HFFc6 (cell line): ENCODE results near the gene PTPN14. TPM values are rescaled to one million over a fixed set of nuclear protein-coding genes. Genes with fewer than 3 reads are reported as not detected.

Experiments
- DNase-seq: peaks from one replicate; pipeline ENCODE4 v3.0.0-alpha.2; 2018
- H3K27ac Mint-ChIP-seq: 2 replicates; pipeline ENCODE4 v1.8.0; 2020; ENCODE audit warnings: mild to moderate bottlenecking, mixed read lengths
- H3K27me3 Mint-ChIP-seq: 2 replicates; pipeline ENCODE4 v1.8.0; 2021; ENCODE audit warnings: mild to moderate bottlenecking, moderate library complexity, mixed read lengths; ENCODE audit not compliant: insufficient read depth
- H3K36me3 Mint-ChIP-seq: 2 replicates; pipeline ENCODE4 v1.8.0; 2021; ENCODE audit warnings: low read depth, mixed read lengths
- H3K4me1 Mint-ChIP-seq: 2 replicates; pipeline ENCODE4 v1.8.0; 2020; ENCODE audit warnings: low read depth, mixed read lengths
- H3K4me3 Mint-ChIP-seq: 2 replicates; pipeline ENCODE4 v1.8.0; 2020; ENCODE audit warnings: mild to moderate bottlenecking, moderate library complexity, mixed read lengths
- H3K9me3 Mint-ChIP-seq: 2 replicates; pipeline ENCODE4 v1.8.0; 2020; ENCODE audit warnings: mild to moderate bottlenecking, mixed read lengths
- total RNA-seq, 6 experiments: library from RNA; stranded (reverse); fragmentation: NEBNext Ultra II Directional; extraction: Animal tissue kit (Norgen Biotek cat#: 25700); gene quantifications; 2 replicates in 1 of 6; 3 replicates in 5 of 6; pipeline ENCODE4 v1.2.3, GENCODE V29; 2021
- TF ChIP-seq, protein P1 (sequence below): fragments of 200-600 bp; sonication (generic); IDR thresholded peaks from 2 replicates; pipeline ENCODE4 v1.5.0; 2021; ENCODE audit warnings: antibody characterized with exemption, mild to moderate bottlenecking

Gene PTPN14
- total RNA-seq, 6 experiments from 2014 or later, result 93.6 to 140 (median 106) TPM

DNA sequence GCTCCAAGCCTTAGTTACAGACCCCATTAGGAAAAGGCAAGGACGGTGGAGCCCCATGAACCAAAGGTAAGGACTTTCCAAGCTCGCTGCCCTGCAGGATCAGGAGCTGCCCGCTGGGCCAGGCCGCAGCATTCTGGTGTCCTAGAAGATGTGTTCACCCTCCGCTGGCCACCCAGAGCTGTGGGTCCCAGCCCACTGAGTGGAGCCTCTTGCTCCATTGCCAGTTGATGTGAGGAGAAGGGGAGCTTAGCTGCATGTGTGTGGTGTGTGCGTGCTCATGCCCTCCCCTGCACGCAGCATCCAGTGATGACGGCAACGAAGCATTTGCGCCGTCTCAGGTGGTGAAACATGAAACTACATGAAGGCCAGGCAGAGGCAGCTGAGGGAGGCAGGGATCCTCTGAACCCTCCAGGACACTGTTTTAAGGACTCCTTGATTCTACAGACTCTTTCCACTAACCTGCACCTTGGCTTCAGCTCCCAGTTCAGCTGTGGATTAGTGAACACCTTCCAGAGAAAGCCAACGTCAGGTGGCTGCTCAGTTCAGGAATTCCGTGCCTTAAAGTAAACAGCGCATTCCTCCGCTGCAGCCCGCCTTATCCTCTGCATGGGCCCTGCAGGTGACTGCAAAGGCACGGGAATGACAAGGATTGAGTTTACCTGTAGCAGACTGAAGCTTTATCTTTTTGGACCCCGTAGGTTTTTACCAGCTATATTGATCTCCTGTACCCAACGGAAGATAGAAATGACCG, 221.8 kb downstream of the PTPN14 start:
- TF ChIP-seq, protein P1, sequence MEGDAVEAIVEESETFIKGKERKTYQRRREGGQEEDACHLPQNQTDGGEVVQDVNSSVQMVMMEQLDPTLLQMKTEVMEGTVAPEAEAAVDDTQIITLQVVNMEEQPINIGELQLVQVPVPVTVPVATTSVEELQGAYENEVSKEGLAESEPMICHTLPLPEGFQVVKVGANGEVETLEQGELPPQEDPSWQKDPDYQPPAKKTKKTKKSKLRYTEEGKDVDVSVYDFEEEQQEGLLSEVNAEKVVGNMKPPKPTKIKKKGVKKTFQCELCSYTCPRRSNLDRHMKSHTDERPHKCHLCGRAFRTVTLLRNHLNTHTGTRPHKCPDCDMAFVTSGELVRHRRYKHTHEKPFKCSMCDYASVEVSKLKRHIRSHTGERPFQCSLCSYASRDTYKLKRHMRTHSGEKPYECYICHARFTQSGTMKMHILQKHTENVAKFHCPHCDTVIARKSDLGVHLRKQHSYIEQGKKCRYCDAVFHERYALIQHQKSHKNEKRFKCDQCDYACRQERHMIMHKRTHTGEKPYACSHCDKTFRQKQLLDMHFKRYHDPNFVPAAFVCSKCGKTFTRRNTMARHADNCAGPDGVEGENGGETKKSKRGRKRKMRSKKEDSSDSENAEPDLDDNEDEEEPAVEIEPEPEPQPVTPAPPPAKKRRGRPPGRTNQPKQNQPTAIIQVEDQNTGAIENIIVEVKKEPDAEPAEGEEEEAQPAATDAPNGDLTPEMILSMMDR, result no peak
- Mint-ChIP-seq H3K27ac (no peak overlapping the region), H3K36me3 (no peaks in the 10 kb centered on the region; the same call in 1 of the 2 replicates), H3K27me3 (peaks cover 4% of the 10 kb centered on the region), H3K4me3 (no peak overlapping the region), H3K9me3 (no peaks in the 10 kb centered on the region), H3K4me1 (peaks cover 27% of the 10 kb centered on the region)
- no peak for DNase-seq

DNA sequence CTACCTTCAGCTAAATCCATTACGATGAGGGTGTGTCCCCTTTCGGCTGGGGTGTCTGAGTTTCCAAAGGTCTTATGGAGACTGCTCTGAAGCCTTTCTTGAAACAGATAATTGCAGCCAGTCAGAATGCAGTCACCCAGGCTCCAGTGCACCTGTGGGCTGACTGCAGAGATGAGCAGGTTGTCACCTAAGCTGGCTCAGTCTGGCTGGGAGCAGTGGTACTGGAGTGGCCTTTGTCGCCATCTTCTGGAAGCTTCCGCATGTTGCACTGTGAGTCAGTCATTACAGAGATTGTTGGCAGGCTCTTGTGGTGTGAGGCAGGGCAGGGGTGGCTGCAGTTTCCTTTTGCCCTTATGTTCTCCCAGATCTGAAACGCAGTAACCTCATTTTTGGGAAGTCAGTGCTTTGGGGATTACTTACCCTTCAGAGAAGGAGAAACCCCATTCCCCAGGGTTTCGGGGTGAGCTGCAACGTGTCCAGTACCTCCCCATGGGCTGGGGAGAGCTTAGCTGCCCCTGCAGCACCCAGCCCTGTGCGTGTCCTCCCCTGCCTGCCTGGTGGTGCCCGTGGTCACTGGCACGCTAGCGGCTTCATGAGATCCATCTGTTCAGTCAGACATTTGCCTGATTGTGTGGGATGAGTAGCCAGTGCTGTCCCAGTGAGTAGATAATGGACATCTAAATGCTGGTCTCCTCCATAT, 222.5 kb downstream of the PTPN14 start:
- H3K4me1 Mint-ChIP-seq, result peaks cover 26% of the 10 kb centered on the region
- H3K36me3 Mint-ChIP-seq, result no peaks in the 10 kb centered on the region
- no peaks in the 10 kb centered on the region for H3K9me3 Mint-ChIP-seq
- peaks cover 4% of the 10 kb centered on the region for H3K27me3 Mint-ChIP-seq
- TF ChIP-seq, protein P1, result peak; percentile 95
- DNase-seq, result peak; percentile 75
- H3K4me3 Mint-ChIP-seq, result no peak overlapping the region
- no peak overlapping the region for H3K27ac Mint-ChIP-seq

DNA sequence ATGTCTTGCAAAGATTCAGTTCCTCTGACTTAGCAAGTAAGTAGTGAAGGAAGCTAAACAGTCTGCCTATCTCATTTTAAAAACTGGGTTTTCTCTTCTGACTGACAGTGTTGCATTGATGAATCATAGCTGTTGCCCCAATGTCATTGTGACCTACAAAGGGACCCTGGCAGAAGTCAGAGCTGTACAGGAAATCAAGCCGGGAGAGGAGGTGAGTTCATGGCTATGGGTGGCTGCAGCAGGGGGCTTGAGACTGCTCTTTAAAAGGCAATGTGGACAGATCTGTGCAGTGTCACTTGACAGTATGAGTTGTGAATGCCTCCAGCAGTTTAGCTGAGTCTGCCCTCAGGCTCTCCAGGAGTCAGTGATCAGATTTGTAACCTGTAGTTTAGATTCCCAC, 223.9 kb downstream of the PTPN14 start:
- DNase-seq, result no peak
- TF ChIP-seq, protein P1, result no peak
- no peaks in the 10 kb centered on the region for H3K36me3 Mint-ChIP-seq
- no peaks in the 10 kb centered on the region for H3K9me3 Mint-ChIP-seq
- no peak overlapping the region for H3K4me3 Mint-ChIP-seq
- no peak overlapping the region for H3K27ac Mint-ChIP-seq
- peaks cover 15% of the 10 kb centered on the region for H3K4me1 Mint-ChIP-seq
- no peaks in the 10 kb centered on the region for H3K27me3 Mint-ChIP-seq

DNA sequence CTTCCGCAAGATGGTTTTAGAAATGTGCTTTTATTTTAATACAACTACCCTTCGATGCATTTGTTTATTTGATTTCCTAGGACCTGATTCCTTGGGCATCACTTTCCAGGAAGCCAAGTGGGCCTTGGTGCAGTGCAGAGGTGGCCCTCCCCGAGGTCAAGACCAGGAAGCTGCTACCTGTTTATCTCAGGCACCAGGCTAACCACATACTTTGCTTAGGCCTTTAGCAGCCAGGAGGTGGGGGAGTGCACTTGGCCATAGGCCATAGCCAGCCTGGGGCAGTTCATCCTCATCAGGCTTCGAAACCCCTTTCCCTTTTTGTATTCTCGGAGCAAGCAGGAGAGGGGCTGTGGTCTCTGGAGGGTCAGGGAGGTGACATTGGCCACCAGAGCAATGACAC, 225.0 kb downstream of the PTPN14 start:
- Mint-ChIP-seq H3K27ac (no peak overlapping the region), H3K4me1 (peaks cover 10% of the 10 kb centered on the region; the same call in 1 of the 2 replicates), H3K36me3 (no peaks in the 10 kb centered on the region), H3K9me3 (no peaks in the 10 kb centered on the region), H3K4me3 (no peak overlapping the region), H3K27me3 (no peaks in the 10 kb centered on the region)
- TF ChIP-seq, protein P1, result no peak
- DNase-seq, result no peak

DNA sequence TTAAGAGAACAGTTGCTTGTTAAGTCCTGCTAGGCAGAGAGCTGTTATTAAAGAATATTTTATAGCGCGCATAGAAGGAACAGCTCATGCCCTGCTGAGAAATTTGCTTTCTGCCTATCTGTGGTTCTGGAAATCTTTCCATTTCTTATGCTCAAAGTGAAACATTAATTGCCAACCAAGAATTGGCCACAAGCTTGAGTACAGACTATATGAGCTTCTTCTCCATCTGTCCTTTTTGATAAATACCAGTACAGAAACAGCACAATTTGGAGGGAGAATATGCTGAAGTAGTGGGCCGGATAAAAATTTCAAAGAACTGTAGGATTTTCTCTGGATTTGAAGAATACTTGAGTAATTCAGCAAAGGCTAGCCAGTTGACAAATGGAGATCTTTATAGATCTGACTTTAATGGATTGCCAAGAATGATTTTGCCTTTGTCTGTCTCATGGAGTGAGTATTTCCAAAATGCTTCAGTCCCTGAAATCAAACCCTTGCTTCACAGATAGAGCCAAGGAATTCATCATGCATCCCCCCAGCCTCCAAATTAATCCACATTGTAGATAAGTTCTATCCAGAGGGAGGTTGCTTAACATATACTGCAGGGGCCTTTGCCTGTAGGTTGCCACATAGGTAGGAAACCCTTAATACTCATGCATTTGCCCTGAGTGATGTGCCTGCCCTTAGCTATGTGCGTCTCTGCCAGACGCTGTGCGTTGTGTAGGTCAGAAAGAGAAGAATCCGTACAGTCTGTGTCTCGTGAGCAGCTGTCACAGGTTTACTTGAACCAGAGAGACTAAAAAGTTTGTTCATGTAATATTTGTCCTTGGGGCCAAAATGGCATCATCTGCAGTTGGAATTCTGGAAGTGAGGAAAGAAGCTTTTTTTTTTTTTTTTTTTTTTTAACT, 226.3 kb downstream of the PTPN14 start:
- peaks cover 10% of the 10 kb centered on the region; the same call in 1 of the 2 replicates for H3K4me1 Mint-ChIP-seq
- no peaks in the 10 kb centered on the region for H3K9me3 Mint-ChIP-seq
- H3K27ac Mint-ChIP-seq, result no peak overlapping the region
- peaks cover 3% of the 10 kb centered on the region; the same call in 1 of the 2 replicates for H3K36me3 Mint-ChIP-seq
- no peaks in the 10 kb centered on the region for H3K27me3 Mint-ChIP-seq
- no peak overlapping the region for H3K4me3 Mint-ChIP-seq
- TF ChIP-seq, protein P1, result no peak
- DNase-seq, result no peak
